B cell (primary cell): ENCODE measurements around the gene GABRB2. TPM values are rescaled to one million over a fixed set of nuclear protein-coding genes. Genes with fewer than 3 reads are reported as not detected.
"Not testable (repeated sequence)": the region's sequence is repeated elsewhere in the genome, so short reads cannot be mapped to it uniquely, and the experiment has no call there.

ENCODE experiments used
- ATAC-seq: fragments of 200-7000 bp; cut with Tn5 transposase; one replicate; pipeline ENCODE4 v1.10.0; 2021; ENCODE audit warnings: low read depth, mild to moderate bottlenecking, moderate number of reproducible peaks, moderate library complexity
- CTCF ChIA-PET: fragments of 350-600 bp; sonication (Branson Sonifier 250); formaldehyde crosslinking; loops from one replicate; lab custom pipeline; 2021; ENCODE audit warnings: antibody characterized with exemption, inconsistent platforms; lab: Charles Lee
- POLR2A ChIA-PET: fragments of 350-600 bp; sonication (Branson Sonifier 250); formaldehyde crosslinking; loops from one replicate; lab custom pipeline; 2021; ENCODE audit warnings: antibody characterized with exemption; lab: Charles Lee
- DNase-seq: peaks from one replicate; pipeline ENCODE4 v3.0.0; 2013
- H2AFZ ChIP-seq: 2 replicates; pipeline ENCODE4 v1.6.1; 2012; ENCODE audit warnings: mild to moderate bottlenecking, low read depth, low read length; ENCODE audit not compliant: insufficient read depth, poor library complexity, severe bottlenecking
- H3K27ac ChIP-seq, 2 donors: 1 replicate in 1 of 2; 2 replicates in 1 of 2; pipeline ENCODE4 v1.5.1; 2012 to 2013; ENCODE audit warnings: low read length in 2 of 2, mild to moderate bottlenecking in 2 of 2, moderate library complexity in 1 of 2
- H3K27me3 ChIP-seq, 4 experiments: fragments of 200-600 bp in 1 of 4; sonication (generic) in 1 of 4; replicated peaks in 1 of 4; 1 replicate in 2 of 4; 2 replicates in 2 of 4; pipeline versions ENCODE4 v1.6.1 to v1.7.0; 2013 to 2016; ENCODE audit warnings: low read length in 3 of 4, mild to moderate bottlenecking in 2 of 4, mixed read lengths in 1 of 4, moderate library complexity in 1 of 4; ENCODE audit not compliant: insufficient read depth in 4 of 4, control insufficient read depth in 3 of 4; ENCODE audit errors: control extremely low read depth in 1 of 4
- H3K36me3 ChIP-seq, 2 experiments: replicated peaks in 1 of 2; 1 replicate in 1 of 2; 2 replicates in 1 of 2; pipeline versions ENCODE4 v1.6.1 to v1.7.1; 2013; ENCODE audit warnings: low read length in 1 of 2; ENCODE audit not compliant: insufficient read depth in 2 of 2, control insufficient read depth in 1 of 2; ENCODE audit errors: control extremely low read depth in 1 of 2, extremely low read depth in 1 of 2
- H3K4me1 ChIP-seq, 2 donors: fragments of 200-600 bp in 1 of 2; sonication (generic) in 1 of 2; 1 replicate in 1 of 2; 2 replicates in 1 of 2; pipeline versions ENCODE4 v1.5.1 to v1.6.1; 2013 to 2017; ENCODE audit warnings: low read length in 2 of 2; ENCODE audit not compliant: control insufficient read depth in 2 of 2, insufficient read depth in 2 of 2
- H3K4me2 ChIP-seq: replicated peaks from 2 replicates; pipeline ENCODE3; 2012; ENCODE audit warnings: mild to moderate bottlenecking, low read depth, low read length; ENCODE audit not compliant: poor library complexity, severe bottlenecking
- H3K4me3 ChIP-seq, 5 experiments: fragments of 200-600 bp in 1 of 5; sonication (generic) in 1 of 5; 1 replicate in 3 of 5; 2 replicates in 2 of 5; pipeline versions ENCODE4 v1.5.1 to v1.7.0; 2011 to 2016; ENCODE audit warnings: low read length in 4 of 5, mild to moderate bottlenecking in 4 of 5, low read depth in 2 of 5, control low read depth in 1 of 5, moderate library complexity in 1 of 5; ENCODE audit not compliant: insufficient read depth in 1 of 5; ENCODE audit errors: control extremely low read depth in 1 of 5, extremely low read depth in 1 of 5
- H3K79me2 ChIP-seq: fragments of 200-600 bp; sonication (generic); one replicate; pipeline ENCODE4 v1.6.0; 2016; ENCODE audit warnings: low read length; ENCODE audit not compliant: control insufficient read depth, insufficient read depth
- H3K9ac ChIP-seq: fragments of 200-600 bp; sonication (generic); 2 replicates; pipeline ENCODE4 v1.6.1; 2017; ENCODE audit warnings: mild to moderate bottlenecking, low read length, moderate library complexity
- H3K9me3 ChIP-seq, 3 donors: one replicate each; pipeline versions ENCODE4 v1.6.1 to v1.7.1; 2013; ENCODE audit warnings: low read length in 2 of 3; ENCODE audit not compliant: control insufficient read depth in 2 of 3, insufficient read depth in 1 of 3; ENCODE audit errors: control extremely low read depth in 1 of 3
- H4K20me1 ChIP-seq: 2 replicates; pipeline ENCODE4 v1.6.0; 2012; ENCODE audit warnings: mild to moderate bottlenecking, low read length; ENCODE audit not compliant: insufficient read depth, control insufficient read depth, poor library complexity, severe bottlenecking
- H3K27ac Mint-ChIP-seq: one replicate; pipeline ENCODE4 v1.8.0; 2021; ENCODE audit warnings: mixed read lengths
- H3K27me3 Mint-ChIP-seq: one replicate; pipeline ENCODE4 v1.8.0; 2021; ENCODE audit warnings: mixed read lengths
- H3K4me1 Mint-ChIP-seq: one replicate; pipeline ENCODE4 v1.8.0; 2021; ENCODE audit warnings: mixed read lengths
- H3K4me3 Mint-ChIP-seq: one replicate; pipeline ENCODE4 v1.8.0; 2021; ENCODE audit warnings: mixed read lengths
- H3K9me3 Mint-ChIP-seq: one replicate; pipeline ENCODE4 v1.8.0; 2022; ENCODE audit warnings: mixed read lengths; ENCODE audit not compliant: insufficient read depth
- CTCF ChIP-seq: fragments of 200-600 bp; IDR thresholded peaks from one replicate; pipeline ENCODE4 v1.8.0; 2022; ENCODE audit warnings: antibody characterized with exemption, mild to moderate bottlenecking
- EZH2 ChIP-seq: IDR thresholded peaks from 2 replicates; pipeline ENCODE4 v1.6.1; 2012; ENCODE audit warnings: borderline replicate concordance, low read depth, mild to moderate bottlenecking, moderate library complexity, low read length; ENCODE audit not compliant: insufficient read depth, poor library complexity, severe bottlenecking
- WGBS: methylation state at CpG from one replicate; pipeline ENCODE4 v1.1.5; 2013; ENCODE audit warnings: missing lambda C conversion rate; ENCODE audit not compliant: insufficient coverage; 5-methylcytosine and 5-hydroxymethylcytosine counted together
- intact Hi-C: fragments of 100-400 bp; cut with micrococcal nuclease; formaldehyde crosslinking; loops from one replicate; pipeline ENCODE4 v1.10.0; 2022
- polyA plus RNA-seq: library from polyadenylated mRNA; depleted of rRNA; stranded (reverse); fragments of >200 nt; gene quantifications from 2 replicates; pipeline ENCODE4 v1.2.3, GENCODE V29; 2012
- total RNA-seq, 2 donors: library from RNA; stranded (reverse); fragments of 120-200 nt in 1 of 2; gene quantifications; 1 replicate in 1 of 2; 2 replicates in 1 of 2; pipeline versions ENCODE4 v1.2.3 to v1.2.4, GENCODE V29; 2013 to 2022

The GABRB2 gene
- total and polyA plus RNA-seq, 2 donors (not counting 1 experiment from before 2014, with no cell fraction given), result 0.15 to 0.16 TPM

- H3K27ac Mint-ChIP-seq, result no peak overlapping the region
- Histone ChIP-seq H4K20me1 (no peaks in the 10 kb centered on the region), H2AFZ (no peak overlapping the region), H3K36me3 (no peaks in the 10 kb centered on the region), H3K4me1 (no peaks in the 10 kb centered on the region), H3K9ac (no peak overlapping the region), H3K9me3 (peaks cover 0 to 3% (median 0%) of the 10 kb centered on the region in 3 donors), H3K4me3 (no peak overlapping the region), H3K27ac (no peak overlapping the region), H3K4me2 (no peak overlapping the region), H3K27me3 (no peaks in the 10 kb centered on the region), H3K79me2 (no peaks in the 10 kb centered on the region)
- DNase-seq, result no peak
- ChIA-PET CTCF (no interaction called here), POLR2A (no interaction called here)
- no peak for TF ChIP-seq EZH2
- TF ChIP-seq CTCF, result no peak
- H3K27me3 Mint-ChIP-seq, result no peaks in the 10 kb centered on the region
- intact Hi-C loops, result no loop called here
- no peak for ATAC-seq
- no peak overlapping the region for H3K4me3 Mint-ChIP-seq
- H3K4me1 Mint-ChIP-seq, result no peaks in the 10 kb centered on the region
- H3K9me3 Mint-ChIP-seq, result no peaks in the 10 kb centered on the region
- 58% methylated on average over 3 of the region's 3 CpGs for WGBS
Observed at GRCh38 chr5:161299053-161299452, 247.5 kb downstream of the GABRB2 start.

- CTCF ChIA-PET, POLR2A ChIA-PET, H3K27ac Mint-ChIP-seq: not testable (repeated sequence)
Observed at GRCh38 chr5:161297388-161297787, 249.1 kb downstream of the GABRB2 start.

More at GRCh38 chr5:161297388-161297787, 249.1 kb downstream of the GABRB2 start:
- H4K20me1 ChIP-seq, H3K27me3 ChIP-seq, ATAC-seq, H3K9me3 ChIP-seq, H3K4me3 ChIP-seq, H3K4me2 ChIP-seq, H3K9ac ChIP-seq, intact Hi-C loops, H2AFZ ChIP-seq, H3K36me3 ChIP-seq, H3K9me3 Mint-ChIP-seq, H3K27me3 Mint-ChIP-seq, H3K4me1 Mint-ChIP-seq, H3K79me2 ChIP-seq, H3K4me1 ChIP-seq, DNase-seq, H3K4me3 Mint-ChIP-seq, H3K27ac ChIP-seq: not testable (repeated sequence)
- WGBS, result no CpG with 5 or more reads among the region's 2 CpGs
